HepG2 (cell line): ENCODE measurements around the gene HMCN1. TPM values are rescaled to one million over a fixed set of nuclear protein-coding genes. Genes with fewer than 3 reads are reported as not detected.
A peak's percentile ranks its signal among the peaks of the same experiment; 100 is the strongest.

Experiments
- ATAC-seq: fragments of 200-7000 bp; cut with Tn5 transposase; 3 replicates; pipeline ENCODE4 v1.9.1; 2020; ENCODE audit warnings: mild to moderate bottlenecking, moderate library complexity
- BruUV-seq: library from RNA; stranded (reverse); fragments of 400-500 nt; replicated peaks from 2 replicates; lab custom pipeline; 2021; lab: Mats Ljungman, UMichigan
- CTCF ChIA-PET: fragments of 300-600 bp; formaldehyde crosslinking; extraction: SDS; loops from one replicate; lab custom pipeline; 2021; ENCODE audit warnings: low total read pairs, inconsistent platforms, low intra/inter-chr PET ratio; lab: Yijun Ruan, JAX
- POLR2A ChIA-PET: fragments of 350-600 bp; sonication (Branson Sonifier 250); formaldehyde crosslinking; loops from one replicate; lab custom pipeline; 2020; ENCODE audit warnings: antibody characterized with exemption, inconsistent platforms; lab: Yijun Ruan, JAX
- DNase-seq: peaks from one replicate; pipeline ENCODE4 v3.0.0-alpha.2; 2015; ENCODE audit warnings: low spot score
- FAIRE-seq: peaks from 3 replicates; lab custom pipeline; 2011; peaks lifted over from hg19 to GRCh38; lab: Jason Lieb, UNC
- H2AFZ ChIP-seq: one replicate; pipeline ENCODE4 v1.6.1; 2011; ENCODE audit warnings: low read length, inconsistent platforms
- H3K27ac ChIP-seq: fragments of 300-600 bp; 3 replicates; pipeline ENCODE4 v1.8.0; 2011; ENCODE audit warnings: mixed run types, mild to moderate bottlenecking, mixed read lengths, low read length, inconsistent platforms; ENCODE audit not compliant: insufficient read depth; ENCODE audit errors: extremely low read length
- H3K27me3 ChIP-seq, 2 experiments: fragments of 200-600 bp in 1 of 2; 2 replicates in 1 of 2; 3 replicates in 1 of 2; pipeline versions ENCODE4 v1.6.0 to v1.8.0; 2011; ENCODE audit warnings: low read length in 2 of 2, mild to moderate bottlenecking in 2 of 2, moderate library complexity in 2 of 2, inconsistent platforms in 1 of 2; ENCODE audit not compliant: insufficient read depth in 2 of 2, control insufficient read depth in 1 of 2
- H3K36me3 ChIP-seq, 2 experiments: fragments of 200-600 bp in 1 of 2; replicated peaks in 1 of 2; 2 replicates in 1 of 2; 3 replicates in 1 of 2; pipeline versions ENCODE4 v1.5.1 to v1.8.0; 2011; ENCODE audit warnings: low read length in 2 of 2, inconsistent platforms in 1 of 2; ENCODE audit not compliant: insufficient read depth in 2 of 2, control insufficient read depth in 1 of 2
- H3K4me1 ChIP-seq: 2 replicates; pipeline ENCODE4 v1.5.1; 2012; ENCODE audit warnings: low read length, inconsistent platforms; ENCODE audit not compliant: insufficient read depth
- H3K4me2 ChIP-seq: 2 replicates; pipeline ENCODE4 v1.6.0; 2011; ENCODE audit warnings: low read depth, low read length, inconsistent platforms
- H3K4me3 ChIP-seq, 3 experiments: fragments of 200-600 bp in 1 of 3; sonication (generic), shearing (Covaris generic) in 1 of 3; replicated peaks in 1 of 3; 2 replicates each; pipeline ENCODE4 v1.5.1; 2011 to 2016; ENCODE audit warnings: low read length in 3 of 3, inconsistent platforms in 2 of 3, low read depth in 2 of 3, mild to moderate bottlenecking in 2 of 3, control low read depth in 1 of 3, mixed read lengths in 1 of 3; ENCODE audit not compliant: insufficient read depth in 1 of 3
- H3K79me2 ChIP-seq: one replicate; pipeline ENCODE4 v1.6.1; 2011; ENCODE audit warnings: low read length, inconsistent platforms; ENCODE audit not compliant: insufficient read depth
- H3K9ac ChIP-seq: 2 replicates; pipeline ENCODE4 v1.6.0; 2011; ENCODE audit warnings: mild to moderate bottlenecking, low read depth, low read length, inconsistent platforms; ENCODE audit not compliant: insufficient read depth
- H3K9me3 ChIP-seq: 2 replicates; pipeline ENCODE4 v1.5.1; 2012; ENCODE audit warnings: mild to moderate bottlenecking, low read length
- H4K20me1 ChIP-seq: 2 replicates; pipeline ENCODE4 v1.6.0; 2011; ENCODE audit warnings: inconsistent platforms, mild to moderate bottlenecking, low read length, moderate library complexity; ENCODE audit not compliant: insufficient read depth
- HOXA3 ChIP-seq: sonication (generic); formaldehyde crosslinking; IDR thresholded peaks from 2 replicates; pipeline ENCODE4 v1.5.0; 2020; ENCODE audit warnings: missing genetic modification reagents
- MAFF ChIP-seq: IDR thresholded peaks from 2 replicates; pipeline ENCODE4 v1.6.1; 2011; ENCODE audit warnings: low read depth, low read length, improper control_type of control experiment
- MAFK ChIP-seq, 2 experiments: IDR thresholded peaks in 1 of 2; conservative IDR thresholded peaks in 1 of 2; 2 replicates each; pipeline ENCODE4 v1.6.1; 2011; ENCODE audit warnings: improper control_type of control experiment in 2 of 2, low read length in 2 of 2
- MBD4 ChIP-seq: IDR thresholded peaks from 2 replicates; pipeline ENCODE4 v1.6.1; 2012; ENCODE audit warnings: low read length, inconsistent platforms, borderline replicate concordance
- NFE2L2 ChIP-seq: fragments of 150-350 bp; IDR thresholded peaks from 2 replicates; pipeline ENCODE4 v1.6.1; 2014; ENCODE audit warnings: low read length
- ZMAT3 ChIP-seq: sonication (generic); formaldehyde crosslinking; conservative IDR thresholded peaks from 2 replicates; pipeline ENCODE4 v1.7.0; 2021; ENCODE audit warnings: missing genetic modification reagents
- ZNF354B ChIP-seq: sonication (generic); formaldehyde crosslinking; IDR thresholded peaks from 2 replicates; pipeline ENCODE4 v1.8.0; 2022; ENCODE audit warnings: mild to moderate bottlenecking, missing genetic modification reagents
- ZNF691 ChIP-seq: sonication (generic); formaldehyde crosslinking; IDR thresholded peaks from 2 replicates; pipeline ENCODE4 v1.4.0; 2020; ENCODE audit warnings: missing genetic modification reagents, low read depth, mild to moderate bottlenecking, borderline replicate concordance
- WGBS: methylation state at CpG from one replicate; pipeline ENCODE4 v1.1.6; 2017; ENCODE audit warnings: low lambda C conversion rate; 5-methylcytosine and 5-hydroxymethylcytosine counted together
- in situ Hi-C: cut with HindIII; loops from 2 replicates; pipeline ENCODE4 v1.10.0; 2017; ENCODE audit warnings: low pct_unique_long_range_greater_than_20kb; ENCODE audit not compliant: extremely low pct_ligation_motif_present
- intact Hi-C: fragments of 100-400 bp; cut with micrococcal nuclease; formaldehyde crosslinking; loops from one replicate; pipeline ENCODE4 v1.10.0; 2022; ENCODE audit not compliant: unreplicated experiment
- polyA plus RNA-seq, 8 experiments: library from polyadenylated mRNA; depleted of rRNA in 3 of 8; stranded (reverse) in 7 of 8; unstranded in 1 of 8; fragments of >200 nt; fragmentation: Illumina TruSeq in 4 of 8; extraction: Trizol in 4 of 8; gene quantifications; 2 replicates each; pipeline versions ENCODE4 v1.2.1 to v1.2.3, GENCODE V29; 2011 to 2016; ENCODE audit warnings: low read depth in 4 of 8, missing spikeins in 1 of 8, mixed read lengths in 1 of 8; ENCODE audit not compliant: insufficient read depth in 1 of 8
- total RNA-seq, 5 experiments: library from RNA; depleted of rRNA; stranded (reverse); fragments of >200 nt; fragmentation: Illumina TruSeq; extraction: Trizol; gene quantifications; 2 replicates each; pipeline ENCODE4 v1.2.3, GENCODE V29; 2016; ENCODE audit warnings: low read depth in 1 of 5

The HMCN1 gene
- total and polyA plus RNA-seq, 2 of the 13 experiments (the other 11 are each of a cell fraction or from before 2014, with no cell fraction given), result 0.03 TPM; not detected in 1

DNA sequence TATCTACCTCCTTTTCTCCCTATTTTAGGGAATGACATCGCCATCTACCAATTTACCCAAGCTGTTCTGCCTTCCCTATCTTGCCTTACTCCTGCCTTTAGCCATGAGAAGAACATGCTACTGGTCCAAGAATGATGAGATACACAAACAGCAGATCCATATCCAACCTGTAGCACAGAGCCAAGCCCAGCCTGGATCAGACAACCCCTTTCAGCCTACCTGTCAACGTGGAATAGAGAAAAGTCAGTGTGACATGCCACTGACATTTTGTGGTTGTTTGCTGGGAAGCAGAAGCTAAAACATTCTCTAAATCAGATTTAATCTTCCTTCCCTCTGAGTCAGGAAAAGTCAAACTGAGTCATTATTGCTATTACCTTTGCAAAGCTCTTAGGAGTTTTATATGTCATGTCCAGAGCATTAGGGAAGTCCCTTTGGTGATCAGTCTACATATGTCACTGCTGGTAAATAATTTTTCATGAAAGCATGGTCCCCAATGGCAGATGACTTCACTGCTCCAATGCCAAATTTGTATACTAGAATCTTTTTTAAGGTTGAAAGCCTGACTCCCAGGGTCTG lies 497.8 kb downstream of the HMCN1 start:
- POLR2A ChIA-PET, result no interaction called here
- WGBS, result 2% methylated on average over 2 of the region's 2 CpGs
- no peak for FAIRE-seq

GRCh38 chr1:186234976-186235686 lies 500.9 kb downstream of the HMCN1 start:
- TF ChIP-seq MAFF, result peak; percentile 67
- TF ChIP-seq ZMAT3 (CRISPR knock-in tag), result no peak
- TF ChIP-seq MAFK (conservative IDR thresholded peaks at IDR 0.05 in 1 of 2, IDR thresholded peaks at IDR 0.05 in 1 of 2; ENCODE audit: low read length in 2 of 2), result peak; percentile 62 to 78
- peak; percentile 58 for TF ChIP-seq NFE2L2
- Histone ChIP-seq H3K36me3 (no peaks in the 10 kb centered on the region), H3K4me3 (no peak overlapping the region), H3K4me2 (no peak overlapping the region), H3K27ac (no peak overlapping the region), H2AFZ (no peak overlapping the region), H4K20me1 (no peaks in the 10 kb centered on the region), H3K79me2 (no peaks in the 10 kb centered on the region), H3K4me1 (no peaks in the 10 kb centered on the region), H3K27me3 (no peaks in the 10 kb centered on the region; a peak in 1 of 5 replicates), H3K9ac (no peak overlapping the region), H3K9me3 (no peaks in the 10 kb centered on the region)
- intact Hi-C loops, result no loop called here
- ChIA-PET CTCF (no interaction called here), POLR2A (no interaction called here)
- in situ Hi-C loops, result no loop called here
- 4% methylated on average over 2 of the region's 2 CpGs for WGBS
- ATAC-seq (no peak), FAIRE-seq (no peak), DNase-seq (no peak)
- BruUV-seq, result no TSS peak

More for the DNA sequence above, 497.8 kb downstream of the HMCN1 start:
- no peaks in the 10 kb centered on the region for H3K36me3 ChIP-seq
- no peak for ATAC-seq
- H3K27ac ChIP-seq, result no peak overlapping the region
- no peaks in the 10 kb centered on the region for H3K4me1 ChIP-seq
- DNase-seq, result no peak
- H4K20me1 ChIP-seq, result no peaks in the 10 kb centered on the region
- intact Hi-C loops (no loop called here), in situ Hi-C loops (no loop called here)
- no peak overlapping the region for H3K4me2 ChIP-seq
- H3K9ac ChIP-seq, result no peak overlapping the region
- no peak overlapping the region for H2AFZ ChIP-seq
- no peaks in the 10 kb centered on the region; a peak in 1 of 5 replicates for H3K27me3 ChIP-seq
- H3K79me2 ChIP-seq, result no peaks in the 10 kb centered on the region
- BruUV-seq, result no TSS peak
- TF ChIP-seq MBD4 (no peak), ZNF354B (CRISPR knock-in tag) (no peak), ZNF691 (CRISPR knock-in tag) (no peak), HOXA3 (CRISPR knock-in tag) (no peak)
- CTCF ChIA-PET, result no interaction called here
- H3K4me3 ChIP-seq, result no peak overlapping the region
- H3K9me3 ChIP-seq, result no peaks in the 10 kb centered on the region
